NCI-H524 treated with DMSO at 0.1 percent for 48 hours (cell line): ENCODE data around the gene PDLIM3.

Experiments
- DNase-seq: peaks from one replicate; lab custom pipeline; 2025; lab: John Stamatoyannopoulos, UW

PDLIM3 gene

DNA sequence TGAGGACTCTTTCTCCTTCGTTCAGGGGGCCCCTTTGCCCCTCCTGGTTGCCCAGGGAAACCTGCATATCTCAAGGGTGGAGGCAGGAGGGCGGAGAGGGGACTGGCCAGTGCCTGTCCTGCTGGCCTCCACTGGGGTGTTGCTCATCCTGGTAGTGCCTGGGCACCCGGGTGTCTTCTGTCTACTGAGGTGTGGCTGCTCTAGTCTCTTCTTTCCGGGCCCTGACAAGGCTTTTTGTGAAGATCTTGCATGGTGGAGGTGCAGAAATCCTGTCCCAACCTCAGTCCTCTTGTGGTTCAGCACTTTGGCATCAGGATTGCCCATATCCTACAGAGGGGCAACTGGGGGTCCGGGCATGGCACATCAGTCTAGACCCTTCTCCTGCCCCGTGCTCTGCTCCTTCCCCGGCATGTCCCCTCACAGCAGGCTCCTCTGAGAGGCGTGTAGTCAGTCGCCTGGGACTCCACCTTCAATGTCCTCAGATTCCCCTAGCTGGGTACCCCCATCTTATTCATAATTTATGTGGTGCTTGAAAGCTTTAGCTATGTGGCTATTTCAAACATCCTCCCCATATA, 65.6 kb downstream of the PDLIM3 start:
- DNase-seq, result no peak

GRCh38 chr4:185468999-185469398, 66.3 kb downstream of the PDLIM3 start:
- DNase-seq, result no peak

- DNase-seq, result no peak
These were observed 67.3 kb downstream of the PDLIM3 start for GRCh38 chr4:185467991-185468390.

GRCh38 chr4:185467101-185467500, 68.2 kb downstream of the PDLIM3 start:
- DNase-seq, result no peak

- DNase-seq, result no peak
These were observed 69.6 kb downstream of the PDLIM3 start for GRCh38 chr4:185465707-185466106.

DNA sequence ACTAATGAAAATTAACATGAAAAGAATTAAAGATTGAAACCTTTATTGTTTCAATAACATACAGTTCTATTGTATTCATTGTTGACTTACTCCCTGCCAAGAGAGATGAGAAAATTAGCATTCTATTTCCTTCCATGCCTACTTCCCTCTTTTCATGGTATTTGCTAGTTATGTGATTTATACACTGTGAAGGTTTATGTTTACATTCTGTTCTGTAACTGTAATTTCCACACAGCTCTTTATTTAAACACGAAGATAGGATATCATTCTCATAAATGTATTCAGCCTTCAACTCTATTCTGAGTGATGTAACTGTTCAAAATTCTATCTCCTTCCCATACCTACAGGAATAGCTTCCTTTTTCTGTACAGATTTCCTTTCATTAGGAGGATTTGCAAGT, 70.4 kb downstream of the PDLIM3 start:
- DNase-seq, result no peak

DNA sequence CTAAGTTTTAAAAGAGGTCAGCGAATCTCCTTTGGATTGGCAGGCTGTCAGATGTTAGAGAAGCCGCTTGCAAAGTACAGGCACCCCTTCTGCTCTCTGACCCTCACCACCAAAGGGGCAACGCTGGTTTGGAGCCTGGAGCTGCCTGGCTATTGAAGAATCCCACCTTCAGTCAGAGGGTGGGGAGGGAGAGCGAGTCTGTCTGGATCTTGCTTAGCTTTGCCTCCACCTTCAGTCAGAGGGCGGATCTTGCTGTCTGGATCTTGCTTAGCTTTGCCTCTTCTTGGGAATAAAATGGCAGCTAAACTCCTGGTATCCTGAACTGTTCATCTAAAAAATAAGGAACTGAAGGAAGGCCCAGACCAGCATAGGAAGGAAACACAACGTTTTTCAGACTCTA, 71.1 kb downstream of the PDLIM3 start:
- no peak for DNase-seq

DNA sequence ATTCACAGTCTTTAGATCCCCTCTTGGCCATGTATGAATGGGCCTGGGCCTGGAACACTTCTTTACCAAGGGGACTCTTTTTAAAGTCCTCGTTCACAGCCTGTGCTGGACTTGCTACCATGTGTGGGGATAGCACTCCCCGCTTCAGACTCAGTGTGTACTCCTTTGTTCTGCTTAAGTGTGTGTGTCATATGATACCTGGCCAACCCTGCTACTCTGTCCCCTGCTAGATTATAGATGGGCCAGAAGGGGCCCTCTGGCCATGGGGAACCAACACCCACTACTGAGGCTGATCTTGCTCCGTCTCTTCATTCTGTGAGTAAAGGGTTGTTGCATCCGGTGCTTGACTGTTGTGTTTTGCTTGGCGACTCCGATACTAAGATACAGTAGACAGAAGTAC, 71.8 kb downstream of the PDLIM3 start:
- no peak for DNase-seq

DNA sequence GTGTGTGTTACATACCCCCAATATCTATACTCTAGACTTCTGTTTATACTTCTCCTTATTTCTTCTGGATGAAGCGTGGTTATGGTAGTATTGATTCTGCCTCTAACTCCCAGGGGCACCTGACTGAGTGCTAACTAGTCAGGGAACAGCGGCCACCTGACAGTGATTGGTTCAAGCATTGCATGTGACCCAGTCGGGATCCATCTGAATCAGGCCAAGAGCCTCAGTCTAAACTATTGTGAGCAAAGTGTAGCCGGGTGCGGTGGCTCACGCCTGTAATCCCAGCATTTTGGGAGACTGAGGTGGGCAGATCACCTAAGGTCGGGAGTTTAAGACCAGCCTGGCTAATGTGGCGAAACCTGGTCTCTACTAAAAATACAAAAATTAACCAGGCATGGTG, 73.7 kb downstream of the PDLIM3 start:
- no peak for DNase-seq

DNA sequence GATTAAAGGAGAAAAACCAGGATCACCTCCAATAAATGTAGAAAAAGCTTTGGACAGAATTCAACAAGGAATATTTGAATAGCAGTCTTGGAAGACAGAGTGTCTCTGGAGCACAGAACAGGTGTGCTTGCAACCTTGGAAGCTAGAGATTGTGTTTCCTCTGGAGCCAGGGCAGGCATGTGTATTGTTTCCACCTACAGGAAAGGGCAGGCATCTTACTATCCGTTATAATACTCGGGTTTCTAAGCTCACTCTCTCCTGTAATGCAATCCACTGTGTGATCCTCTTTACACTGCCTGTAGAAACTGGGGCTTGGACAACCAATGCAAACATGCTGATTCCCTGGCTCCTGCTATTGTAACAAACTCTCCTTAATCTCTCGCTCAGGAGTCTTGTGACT, 78.2 kb downstream of the PDLIM3 start:
- no peak for DNase-seq

DNA sequence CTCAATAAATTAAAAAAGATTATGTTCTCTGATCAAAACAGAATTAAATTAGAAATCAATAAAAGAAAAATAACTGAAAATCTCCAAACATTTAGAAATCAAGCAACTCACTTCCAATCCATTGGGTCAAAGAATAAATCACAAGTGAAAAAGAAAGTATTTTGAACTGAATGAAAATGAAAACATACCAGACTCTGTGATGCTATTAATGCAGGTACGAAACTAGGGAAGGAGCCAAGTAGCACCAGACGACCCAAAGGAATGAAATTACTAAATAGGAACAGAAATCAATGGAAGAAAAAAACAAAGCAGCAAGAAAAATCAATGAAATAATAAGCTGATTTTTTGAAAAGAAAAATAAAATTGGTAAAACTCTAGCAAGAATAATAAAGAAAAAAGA, 79.2 kb downstream of the PDLIM3 start:
- DNase-seq, result no peak
